Measurements from ENCODE around the gene ZNF827.

The ZNF827 gene

DNA sequence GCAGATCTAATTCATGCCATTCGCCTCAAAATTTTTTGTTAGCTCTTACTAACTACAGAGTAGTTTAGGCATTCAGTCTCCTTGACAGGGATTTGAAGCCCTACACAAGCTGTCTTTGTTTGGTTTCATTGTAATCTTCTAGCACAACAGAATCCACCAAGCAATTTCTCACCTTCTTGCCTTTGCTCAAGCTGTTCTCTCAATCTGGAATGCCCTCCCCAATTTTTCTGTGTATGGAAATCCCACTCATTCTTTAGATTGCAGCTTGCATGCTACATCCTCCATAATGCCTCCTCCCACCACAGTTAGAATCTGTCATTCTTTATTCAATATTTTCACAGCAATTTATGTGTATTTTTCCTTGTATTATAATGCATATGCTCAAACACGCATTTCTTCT lies 195.0 kb downstream of the ZNF827 start:
- no peak for DNase-seq

- DNase-seq: no peak
Measured at GRCh38 chr4:145740806-145741205, 197.8 kb downstream of the ZNF827 start.

GRCh38 chr4:145739845-145740244 lies 198.8 kb downstream of the ZNF827 start:
- DNase-seq: no peak

GRCh38 chr4:145736241-145736831 lies 202.3 kb downstream of the ZNF827 start:
- no peak for DNase-seq

- DNase-seq: no peak
Measured at GRCh38 chr4:145735827-145736226, 202.8 kb downstream of the ZNF827 start.

GRCh38 chr4:145735347-145735675 lies 203.3 kb downstream of the ZNF827 start:
- no peak for DNase-seq

DNA sequence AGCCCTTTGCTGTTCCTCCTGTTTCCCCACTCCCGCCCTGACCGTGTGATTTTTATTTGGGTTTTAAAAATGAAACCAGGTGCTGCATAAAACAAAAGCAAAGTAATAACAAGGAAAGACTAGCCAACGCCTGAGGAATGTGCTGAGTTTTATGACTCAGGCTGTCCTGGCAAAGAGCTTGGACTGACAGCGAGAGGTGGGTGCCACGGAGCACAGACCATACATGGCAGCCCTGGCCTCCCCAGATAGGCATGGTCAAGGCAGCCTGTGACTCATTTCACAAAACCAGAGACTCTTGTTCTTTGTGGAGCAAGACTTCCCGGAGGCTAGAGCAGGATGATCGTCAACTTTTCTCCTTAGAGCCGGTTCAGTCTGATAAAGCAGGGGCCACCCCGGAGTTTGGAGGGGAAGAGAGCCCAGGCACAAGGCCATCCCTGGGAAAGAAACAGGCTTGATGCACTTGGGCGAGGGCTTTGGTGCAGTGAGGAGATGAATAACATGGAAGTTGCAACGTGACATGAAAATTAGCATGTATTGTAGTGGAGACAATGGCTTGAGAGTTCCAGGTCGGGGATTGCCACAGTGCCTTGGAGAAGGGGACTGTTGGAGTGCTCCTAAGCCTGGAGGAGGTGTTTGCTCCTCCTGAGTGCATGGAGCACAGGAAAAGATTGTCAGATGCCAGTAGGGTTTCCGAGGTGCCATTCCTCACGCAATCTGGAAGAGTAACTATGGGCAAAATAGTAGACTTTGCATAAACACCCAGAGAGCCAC lies 203.9 kb downstream of the ZNF827 start:
- DNase-seq: no peak

DNA sequence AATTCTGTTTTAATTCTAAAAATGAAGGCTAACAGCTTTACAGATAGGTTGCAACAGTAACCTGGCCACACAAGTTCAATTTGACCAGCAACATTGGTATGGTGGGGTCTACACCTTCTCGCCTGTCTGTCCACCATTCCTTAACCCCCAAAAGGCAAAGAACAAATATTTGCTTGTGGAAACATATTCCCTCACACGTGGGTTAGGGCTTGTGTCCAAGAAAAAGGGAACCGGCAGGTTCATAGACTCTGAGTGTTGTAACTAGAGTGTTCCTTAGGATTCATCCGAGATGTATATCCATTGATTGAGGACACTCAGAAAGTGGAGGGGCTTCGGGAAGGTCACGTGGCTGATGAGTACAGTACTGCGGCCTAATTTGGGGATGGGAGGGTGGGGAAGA lies 204.6 kb downstream of the ZNF827 start:
- no peak for DNase-seq

DNA sequence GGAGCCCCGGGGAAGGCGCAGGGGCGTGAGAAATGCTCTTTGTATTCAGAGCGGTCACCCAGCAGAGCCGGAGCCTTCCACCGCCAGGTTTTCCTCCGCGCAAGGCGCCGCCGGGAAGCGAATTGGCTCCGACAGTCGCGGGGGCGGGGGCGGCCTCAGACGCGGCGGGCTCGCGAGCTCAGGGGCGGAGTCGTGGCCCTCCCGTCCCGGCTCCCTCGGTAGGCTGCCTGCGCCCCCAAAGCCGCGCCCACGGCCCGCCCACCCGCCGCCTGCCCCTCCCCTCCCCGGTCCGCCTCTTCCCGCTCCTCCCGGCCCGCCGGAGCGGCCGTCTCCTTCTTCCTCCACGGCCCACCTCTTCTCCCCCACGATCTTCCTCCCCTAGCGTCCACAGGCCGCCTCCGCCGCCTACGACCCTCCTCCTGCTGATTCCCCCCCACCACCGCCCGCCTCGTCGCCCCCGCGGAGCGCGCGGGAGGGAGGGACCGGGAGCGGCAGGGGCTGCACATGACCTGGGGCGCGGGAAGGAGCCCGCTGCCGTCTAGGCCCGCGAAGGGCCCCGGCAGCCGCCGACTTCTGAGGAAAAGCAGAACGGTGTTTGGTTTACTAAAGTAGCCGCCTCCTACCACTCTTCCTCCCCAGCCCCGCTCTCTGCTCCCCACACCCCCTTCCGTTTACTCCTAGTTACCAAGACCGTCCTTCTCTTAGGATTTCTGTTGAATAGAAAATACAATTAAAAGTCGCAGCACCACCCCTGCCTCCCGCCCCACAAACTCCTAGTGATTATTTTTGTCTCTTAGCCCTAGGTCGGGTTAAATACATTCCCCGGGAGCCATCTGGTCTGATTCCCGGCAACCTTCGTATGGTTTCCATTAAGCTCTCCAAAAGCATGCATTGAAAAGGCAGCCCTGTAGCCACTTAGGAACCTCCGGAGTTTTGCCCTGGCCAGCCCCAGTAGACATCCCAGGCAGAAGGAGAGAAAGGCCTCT lies 205.4 kb downstream of the ZNF827 start:
- DNase-seq: peak; percentile 85

DNA sequence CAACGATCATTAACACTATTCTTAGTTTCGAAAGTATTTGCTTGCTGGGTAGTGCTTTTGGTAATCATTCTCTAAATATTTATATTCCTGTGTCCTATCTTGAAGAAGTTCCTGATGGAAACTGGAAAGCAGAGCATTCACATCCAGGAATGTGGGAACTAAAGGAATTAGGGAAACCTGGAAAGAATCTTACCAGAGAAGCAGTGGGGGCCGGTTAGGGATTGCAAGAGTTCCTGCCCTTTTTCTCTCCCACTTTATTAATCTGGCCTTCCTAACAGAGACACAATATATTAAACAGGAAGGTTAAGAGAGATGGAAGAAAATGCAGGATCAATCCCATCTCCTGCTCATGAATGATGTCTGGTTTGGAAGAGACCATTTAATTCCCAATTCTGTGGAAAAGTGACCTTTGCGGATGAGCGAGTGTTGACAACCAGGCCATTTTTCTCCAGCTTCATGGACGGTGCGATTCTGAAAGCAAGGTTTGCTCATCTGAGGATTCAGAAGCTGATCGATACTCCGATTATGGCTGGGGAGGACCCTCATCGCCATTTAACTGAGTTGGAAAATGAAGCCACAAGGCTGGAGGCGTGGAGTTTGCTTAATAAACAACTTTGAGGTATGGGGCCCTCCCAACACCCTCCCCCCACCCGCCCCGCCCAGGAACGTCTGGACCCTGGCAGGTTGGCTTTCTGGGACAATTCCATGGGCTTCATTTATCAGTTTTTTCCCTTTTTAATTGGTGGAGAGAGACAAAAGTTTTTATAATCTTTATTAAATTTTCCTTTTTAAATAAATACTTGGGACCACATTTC lies 206.4 kb downstream of the ZNF827 start:
- no peak for DNase-seq

GRCh38 chr4:145731028-145731427 lies 207.6 kb downstream of the ZNF827 start:
- no peak for DNase-seq

GRCh38 chr4:145730026-145730425 lies 208.6 kb downstream of the ZNF827 start:
- no peak for DNase-seq

- no peak for DNase-seq
Measured at GRCh38 chr4:145723336-145723735, 215.3 kb downstream of the ZNF827 start.

- DNase-seq: no peak
Measured at GRCh38 chr4:145722561-145722960, 216.1 kb downstream of the ZNF827 start.

DNA sequence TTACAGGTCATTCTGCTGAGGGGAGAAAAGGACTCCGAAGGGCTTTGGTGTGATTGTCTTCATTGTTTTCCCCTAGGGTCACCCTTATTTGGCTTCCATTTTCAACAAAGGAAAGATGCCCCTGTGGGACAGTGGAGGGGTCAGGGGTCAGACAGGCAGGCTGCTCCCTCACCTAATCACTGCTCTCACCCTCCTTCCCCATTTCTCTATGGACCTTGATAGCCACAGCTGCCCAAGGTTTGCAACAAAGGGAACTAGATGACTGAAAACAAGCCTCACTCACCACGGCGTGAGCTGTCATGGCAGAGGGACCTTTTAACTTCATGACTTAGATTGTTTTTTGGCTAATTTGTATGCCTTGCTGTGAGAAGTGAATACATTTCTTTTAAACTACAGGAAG lies 218.0 kb downstream of the ZNF827 start:
- no peak for DNase-seq

DNA sequence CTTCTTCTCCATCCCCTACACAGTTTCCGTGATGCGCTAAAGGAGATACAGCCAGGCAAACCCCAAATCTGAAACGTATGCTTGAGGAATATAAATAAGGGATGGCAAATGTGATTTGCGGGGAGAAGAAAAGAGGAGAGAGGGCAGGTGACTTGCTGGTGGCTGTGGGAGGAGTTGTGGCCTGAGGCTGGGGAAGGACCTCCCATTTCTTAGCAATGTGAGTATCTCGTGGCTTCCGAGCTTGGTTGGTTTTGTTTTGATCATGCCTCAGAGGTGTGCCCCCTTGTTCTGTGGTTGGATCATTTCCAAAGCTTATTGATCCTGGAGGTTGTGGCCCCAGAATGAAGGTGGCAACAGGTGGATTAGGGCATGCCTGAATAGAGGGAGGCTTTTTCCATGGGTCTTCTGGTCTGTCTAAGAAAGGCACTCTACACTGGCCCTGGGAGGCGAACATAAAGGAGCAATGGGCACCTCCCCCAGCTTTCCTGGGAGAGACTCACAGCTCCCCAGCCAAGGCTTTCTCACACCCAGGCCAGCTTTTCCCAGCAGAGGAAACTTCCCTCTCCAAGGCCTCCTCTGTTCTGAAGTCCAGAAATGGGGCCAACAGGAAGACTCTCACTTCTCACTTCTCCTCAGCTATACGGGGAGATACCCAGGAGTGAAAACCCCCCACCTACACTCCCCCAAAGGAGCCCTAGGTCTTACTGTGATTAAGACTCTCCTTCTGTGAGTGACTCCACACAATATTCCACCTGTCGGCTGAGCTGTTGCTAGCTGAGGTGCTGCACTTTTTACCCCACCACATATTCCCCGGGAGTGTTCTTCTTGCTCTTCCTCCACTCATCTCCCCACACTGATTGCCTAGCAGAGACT lies 218.6 kb downstream of the ZNF827 start:
- DNase-seq: no peak

GRCh38 chr4:145716661-145717200 lies 221.9 kb downstream of the ZNF827 start:
- DNase-seq: no peak

GRCh38 chr4:145716200-145716599 lies 222.4 kb downstream of the ZNF827 start:
- no peak for DNase-seq

GRCh38 chr4:145709843-145710242 lies 228.8 kb downstream of the ZNF827 start:
- no peak for DNase-seq

DNA sequence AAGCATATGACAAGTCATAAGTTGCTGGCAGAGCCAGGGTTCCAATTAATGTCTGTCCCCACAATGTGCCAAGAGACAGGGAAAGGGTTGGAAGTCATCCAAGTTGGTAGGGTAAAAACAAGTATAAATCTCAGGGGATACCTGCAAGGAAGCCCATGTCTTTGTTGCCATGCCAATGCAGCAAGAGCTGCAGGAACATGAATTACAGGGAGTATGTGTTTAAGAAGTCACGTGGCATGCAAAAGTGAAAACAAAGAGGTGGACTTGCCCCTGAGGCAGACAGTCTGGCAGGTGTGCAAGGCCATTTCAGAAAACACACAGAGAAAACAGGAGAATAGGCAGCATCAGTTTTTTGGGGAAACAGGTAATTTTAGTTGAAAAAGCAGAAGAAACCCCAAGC lies 229.3 kb downstream of the ZNF827 start:
- DNase-seq: no peak

Data from activated CD8-positive, alpha-beta memory T cell treated with anti-CD3 and anti-CD28 coated beads, Interleukin-2, amount 50 U/mL, for 4 hours (primary cell).